ENCODE measurements around the gene SH3RF3. TPM values are rescaled to one million over a fixed set of nuclear protein-coding genes. Genes with fewer than 3 reads are reported as not detected.

SH3RF3 gene
- total RNA-seq, 1 donor from 2014 or later, result 2.1 TPM

DNA sequence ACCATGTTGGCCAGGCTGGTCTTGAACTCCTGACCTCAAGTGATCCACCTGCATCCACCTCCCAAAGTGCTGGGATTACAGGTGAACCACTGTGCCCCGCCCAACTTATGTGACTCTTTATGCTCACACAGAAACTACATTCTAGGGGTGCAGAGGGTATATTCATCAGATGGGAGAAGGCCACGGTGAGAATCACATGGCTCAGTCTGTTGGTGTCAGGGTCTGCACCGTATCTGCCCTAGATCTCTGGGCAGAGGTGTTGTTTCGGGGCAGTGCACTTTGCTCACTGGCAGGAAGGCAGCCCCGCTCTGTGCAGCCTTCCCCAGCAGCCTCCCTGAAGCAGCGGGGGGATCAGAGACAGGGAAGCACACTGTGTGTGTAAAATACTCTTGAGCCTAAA, 76.4 kb downstream of the SH3RF3 start:
- Histone ChIP-seq H3K27me3 (ENCODE audit: control insufficient read depth in 3 of 3, insufficient read depth in 3 of 3, low read length in 3 of 3) (no peaks in the 10 kb centered on the region), H3K36me3 (ENCODE audit: control insufficient read depth in 3 of 3, insufficient read depth in 3 of 3, low read length in 3 of 3) (no peaks in the 10 kb centered on the region), H3K9me3 (ENCODE audit: control insufficient read depth in 3 of 3, low read length in 3 of 3) (no peaks in the 10 kb centered on the region), H3K9ac (ENCODE audit: low read depth in 1 of 3, low read length in 3 of 3) (no peak overlapping the region), H3K4me1 (ENCODE audit: control insufficient read depth in 3 of 3, insufficient read depth in 3 of 3, low read length in 3 of 3) (peaks cover 19 to 37% (median 33%) of the 10 kb centered on the region in 3 donors), H3K4me3 (ENCODE audit: low read length in 3 of 3) (no peak overlapping the region), H3K27ac (ENCODE audit: low read depth, low read length) (no peak overlapping the region)

- H3K27ac ChIP-seq (ENCODE audit: low read depth, low read length), result no peak overlapping the region
- no peak overlapping the region for H3K9ac ChIP-seq (ENCODE audit: low read depth in 1 of 3, low read length in 3 of 3)
- no peaks in the 10 kb centered on the region for H3K9me3 ChIP-seq (ENCODE audit: control insufficient read depth in 3 of 3, low read length in 3 of 3)
- H3K27me3 ChIP-seq (ENCODE audit: control insufficient read depth in 3 of 3, insufficient read depth in 3 of 3, low read length in 3 of 3), result no peaks in the 10 kb centered on the region
- no peak overlapping the region for H3K4me3 ChIP-seq (ENCODE audit: low read length in 3 of 3)
- no peaks in the 10 kb centered on the region for H3K36me3 ChIP-seq (ENCODE audit: control insufficient read depth in 3 of 3, insufficient read depth in 3 of 3, low read length in 3 of 3)
- peaks cover 17 to 31% (median 22%) of the 10 kb centered on the region in 3 donors for H3K4me1 ChIP-seq (ENCODE audit: control insufficient read depth in 3 of 3, insufficient read depth in 3 of 3, low read length in 3 of 3)
Observed at GRCh38 chr2:109206569-109207146, 77.7 kb downstream of the SH3RF3 start.

DNA sequence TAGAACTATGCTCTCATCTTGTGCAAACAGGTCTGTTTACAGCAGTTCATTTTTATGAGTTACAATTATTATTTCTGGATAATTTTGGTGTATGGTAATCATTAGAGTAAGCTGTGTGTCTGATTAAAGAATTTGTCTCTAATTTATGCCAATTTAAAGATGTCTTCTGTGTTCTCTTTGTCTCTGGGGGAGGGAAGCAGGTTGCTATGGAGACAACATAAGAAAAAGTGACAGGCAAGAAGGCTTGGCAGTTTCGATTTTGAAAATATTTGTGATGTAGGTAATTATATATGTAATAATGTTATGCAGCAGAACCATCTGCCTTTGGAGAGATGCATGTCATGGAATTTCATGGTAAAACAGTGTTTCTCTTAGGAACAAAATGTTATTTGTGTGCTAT, 78.2 kb downstream of the SH3RF3 start:
- Histone ChIP-seq H3K27ac (ENCODE audit: low read depth, low read length) (no peak overlapping the region), H3K27me3 (ENCODE audit: control insufficient read depth in 3 of 3, insufficient read depth in 3 of 3, low read length in 3 of 3) (no peaks in the 10 kb centered on the region), H3K36me3 (ENCODE audit: control insufficient read depth in 3 of 3, insufficient read depth in 3 of 3, low read length in 3 of 3) (no peaks in the 10 kb centered on the region), H3K4me3 (ENCODE audit: low read length in 3 of 3) (no peak overlapping the region), H3K4me1 (ENCODE audit: control insufficient read depth in 3 of 3, insufficient read depth in 3 of 3, low read length in 3 of 3) (peaks cover 13 to 25% (median 19%) of the 10 kb centered on the region in 3 donors), H3K9ac (ENCODE audit: low read depth in 1 of 3, low read length in 3 of 3) (no peak overlapping the region), H3K9me3 (ENCODE audit: control insufficient read depth in 3 of 3, low read length in 3 of 3) (no peaks in the 10 kb centered on the region)

GRCh38 chr2:109208071-109208950, 79.3 kb downstream of the SH3RF3 start:
- Histone ChIP-seq H3K36me3 (ENCODE audit: control insufficient read depth in 3 of 3, insufficient read depth in 3 of 3, low read length in 3 of 3) (no peaks in the 10 kb centered on the region), H3K4me3 (ENCODE audit: low read length in 3 of 3) (no peak overlapping the region), H3K27me3 (ENCODE audit: control insufficient read depth in 3 of 3, insufficient read depth in 3 of 3, low read length in 3 of 3) (no peaks in the 10 kb centered on the region), H3K4me1 (ENCODE audit: control insufficient read depth in 3 of 3, insufficient read depth in 3 of 3, low read length in 3 of 3) (peaks cover 15 to 31% (median 22%) of the 10 kb centered on the region in 3 donors), H3K27ac (ENCODE audit: low read depth, low read length) (no peak overlapping the region), H3K9ac (ENCODE audit: low read depth in 1 of 3, low read length in 3 of 3) (no peak overlapping the region), H3K9me3 (ENCODE audit: control insufficient read depth in 3 of 3, low read length in 3 of 3) (no peaks in the 10 kb centered on the region)

- no peaks in the 10 kb centered on the region for H3K36me3 ChIP-seq (ENCODE audit: control insufficient read depth in 3 of 3, insufficient read depth in 3 of 3, low read length in 3 of 3)
- peaks cover 20 to 38% (median 28%) of the 10 kb centered on the region in 3 donors for H3K4me1 ChIP-seq (ENCODE audit: control insufficient read depth in 3 of 3, insufficient read depth in 3 of 3, low read length in 3 of 3)
- no peaks in the 10 kb centered on the region for H3K9me3 ChIP-seq (ENCODE audit: control insufficient read depth in 3 of 3, low read length in 3 of 3)
- H3K27me3 ChIP-seq (ENCODE audit: control insufficient read depth in 3 of 3, insufficient read depth in 3 of 3, low read length in 3 of 3), result no peaks in the 10 kb centered on the region
- no peak overlapping the region for H3K4me3 ChIP-seq (ENCODE audit: low read length in 3 of 3)
- no peak overlapping the region for H3K9ac ChIP-seq (ENCODE audit: low read depth in 1 of 3, low read length in 3 of 3)
- no peak overlapping the region for H3K27ac ChIP-seq (ENCODE audit: low read depth, low read length)
Observed at GRCh38 chr2:109208951-109209335, 79.9 kb downstream of the SH3RF3 start.

DNA sequence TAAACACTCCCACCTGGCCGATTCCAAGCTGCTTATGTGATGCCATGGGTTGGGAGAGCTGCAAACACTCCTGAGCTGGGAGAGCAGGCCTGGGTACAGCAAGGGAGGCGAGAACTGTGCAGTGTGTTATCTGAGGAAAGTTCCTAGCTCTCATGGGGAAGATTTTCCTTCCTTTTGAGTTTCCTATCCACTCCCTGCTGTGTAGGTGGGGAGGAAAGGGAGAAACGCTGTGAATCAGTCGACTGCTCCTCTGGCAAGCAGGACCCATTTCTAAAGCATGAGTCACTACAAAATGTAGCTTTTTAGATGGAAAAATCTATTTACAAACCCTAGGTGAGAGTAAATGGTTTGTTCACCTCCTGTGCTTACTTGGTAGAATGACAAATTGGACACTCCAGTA, 80.4 kb downstream of the SH3RF3 start:
- Histone ChIP-seq H3K27ac (ENCODE audit: low read depth, low read length) (no peak overlapping the region), H3K4me3 (ENCODE audit: low read length in 3 of 3) (peak overlapping the region in 1 of 3 donors; percentile 41), H3K9me3 (ENCODE audit: control insufficient read depth in 3 of 3, low read length in 3 of 3) (no peaks in the 10 kb centered on the region), H3K36me3 (ENCODE audit: control insufficient read depth in 3 of 3, insufficient read depth in 3 of 3, low read length in 3 of 3) (no peaks in the 10 kb centered on the region), H3K27me3 (ENCODE audit: control insufficient read depth in 3 of 3, insufficient read depth in 3 of 3, low read length in 3 of 3) (no peaks in the 10 kb centered on the region), H3K9ac (ENCODE audit: low read depth in 1 of 3, low read length in 3 of 3) (no peak overlapping the region), H3K4me1 (ENCODE audit: control insufficient read depth in 3 of 3, insufficient read depth in 3 of 3, low read length in 3 of 3) (peaks cover 22 to 41% (median 31%) of the 10 kb centered on the region in 3 donors)

- H3K4me1 ChIP-seq (ENCODE audit: control insufficient read depth in 3 of 3, insufficient read depth in 3 of 3, low read length in 3 of 3), result peaks cover 22 to 46% (median 35%) of the 10 kb centered on the region in 3 donors
- no peak overlapping the region for H3K4me3 ChIP-seq (ENCODE audit: low read length in 3 of 3)
- H3K27me3 ChIP-seq (ENCODE audit: control insufficient read depth in 3 of 3, insufficient read depth in 3 of 3, low read length in 3 of 3), result no peaks in the 10 kb centered on the region
- no peak overlapping the region for H3K27ac ChIP-seq (ENCODE audit: low read depth, low read length)
- no peaks in the 10 kb centered on the region for H3K36me3 ChIP-seq (ENCODE audit: control insufficient read depth in 3 of 3, insufficient read depth in 3 of 3, low read length in 3 of 3)
- no peaks in the 10 kb centered on the region for H3K9me3 ChIP-seq (ENCODE audit: control insufficient read depth in 3 of 3, low read length in 3 of 3)
- no peak overlapping the region for H3K9ac ChIP-seq (ENCODE audit: low read depth in 1 of 3, low read length in 3 of 3)
Observed at GRCh38 chr2:109209941-109210340, 80.9 kb downstream of the SH3RF3 start.

DNA sequence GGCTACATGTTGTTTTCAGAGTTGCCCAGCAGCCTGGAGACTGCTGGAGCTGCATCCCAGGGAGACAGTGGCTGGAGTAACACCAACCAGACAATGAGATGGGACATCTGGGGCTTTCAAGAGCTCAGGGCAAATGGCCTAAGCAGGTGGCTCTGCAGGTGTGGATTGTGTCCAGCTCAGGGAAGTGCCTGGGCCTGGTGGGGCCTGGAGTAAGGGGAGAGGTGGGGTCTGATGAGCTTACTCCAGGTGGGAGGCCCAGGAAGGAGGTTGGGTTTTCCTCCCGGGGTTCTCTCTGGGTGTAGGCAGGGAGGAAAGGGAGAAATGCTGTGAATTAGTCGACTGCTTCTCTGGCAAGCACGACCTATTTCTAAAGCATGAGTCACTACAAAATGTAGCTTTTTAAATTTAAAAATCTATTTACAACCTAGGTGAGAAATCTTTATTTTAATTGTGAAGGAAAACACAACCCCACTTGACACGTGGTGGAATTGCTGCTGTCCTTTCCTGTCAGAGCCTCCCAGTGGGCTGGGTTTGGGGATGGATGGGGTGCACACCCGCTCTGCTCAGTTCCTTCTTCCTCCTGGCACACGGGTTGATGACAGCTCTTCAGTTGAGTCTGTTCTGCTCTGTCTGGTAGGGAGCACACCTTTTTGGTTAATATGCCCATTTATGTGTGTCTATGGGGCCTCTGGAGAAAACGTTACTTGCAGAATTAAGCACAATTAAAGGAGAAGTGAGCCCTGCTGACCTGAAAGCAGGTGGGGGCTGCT, 81.6 kb downstream of the SH3RF3 start:
- Histone ChIP-seq H3K27me3 (ENCODE audit: control insufficient read depth in 3 of 3, insufficient read depth in 3 of 3, low read length in 3 of 3) (no peaks in the 10 kb centered on the region), H3K4me3 (ENCODE audit: low read length in 3 of 3) (no peak overlapping the region), H3K9ac (ENCODE audit: low read depth in 1 of 3, low read length in 3 of 3) (no peak overlapping the region), H3K36me3 (ENCODE audit: control insufficient read depth in 3 of 3, insufficient read depth in 3 of 3, low read length in 3 of 3) (no peaks in the 10 kb centered on the region), H3K4me1 (ENCODE audit: control insufficient read depth in 3 of 3, insufficient read depth in 3 of 3, low read length in 3 of 3) (peaks cover 22 to 52% (median 40%) of the 10 kb centered on the region in 3 donors), H3K9me3 (ENCODE audit: control insufficient read depth in 3 of 3, low read length in 3 of 3) (no peaks in the 10 kb centered on the region), H3K27ac (ENCODE audit: low read depth, low read length) (no peak overlapping the region)

- H3K4me1 ChIP-seq (ENCODE audit: control insufficient read depth in 3 of 3, insufficient read depth in 3 of 3, low read length in 3 of 3), result peaks cover 22 to 57% (median 43%) of the 10 kb centered on the region in 3 donors
- no peak overlapping the region for H3K4me3 ChIP-seq (ENCODE audit: low read length in 3 of 3)
- H3K27ac ChIP-seq (ENCODE audit: low read depth, low read length), result no peak overlapping the region
- no peaks in the 10 kb centered on the region for H3K9me3 ChIP-seq (ENCODE audit: control insufficient read depth in 3 of 3, low read length in 3 of 3)
- H3K27me3 ChIP-seq (ENCODE audit: control insufficient read depth in 3 of 3, insufficient read depth in 3 of 3, low read length in 3 of 3), result no peaks in the 10 kb centered on the region
- no peaks in the 10 kb centered on the region for H3K36me3 ChIP-seq (ENCODE audit: control insufficient read depth in 3 of 3, insufficient read depth in 3 of 3, low read length in 3 of 3)
- no peak overlapping the region for H3K9ac ChIP-seq (ENCODE audit: low read depth in 1 of 3, low read length in 3 of 3)
Observed at GRCh38 chr2:109211315-109211714, 82.3 kb downstream of the SH3RF3 start.

All from skeletal muscle tissue (tissue), 4 donors.